Fibroblast of skin of right quadriceps (primary cell): ENCODE measurements around the gene ZNF101.

ENCODE experiments used
- DNase-seq: peaks from one replicate; pipeline ENCODE4 v3.0.0-alpha.2; 2013

Gene ZNF101

GRCh38 chr19:19721896-19722295 lies 53.3 kb downstream of the ZNF101 start:
- DNase-seq = no peak

DNA sequence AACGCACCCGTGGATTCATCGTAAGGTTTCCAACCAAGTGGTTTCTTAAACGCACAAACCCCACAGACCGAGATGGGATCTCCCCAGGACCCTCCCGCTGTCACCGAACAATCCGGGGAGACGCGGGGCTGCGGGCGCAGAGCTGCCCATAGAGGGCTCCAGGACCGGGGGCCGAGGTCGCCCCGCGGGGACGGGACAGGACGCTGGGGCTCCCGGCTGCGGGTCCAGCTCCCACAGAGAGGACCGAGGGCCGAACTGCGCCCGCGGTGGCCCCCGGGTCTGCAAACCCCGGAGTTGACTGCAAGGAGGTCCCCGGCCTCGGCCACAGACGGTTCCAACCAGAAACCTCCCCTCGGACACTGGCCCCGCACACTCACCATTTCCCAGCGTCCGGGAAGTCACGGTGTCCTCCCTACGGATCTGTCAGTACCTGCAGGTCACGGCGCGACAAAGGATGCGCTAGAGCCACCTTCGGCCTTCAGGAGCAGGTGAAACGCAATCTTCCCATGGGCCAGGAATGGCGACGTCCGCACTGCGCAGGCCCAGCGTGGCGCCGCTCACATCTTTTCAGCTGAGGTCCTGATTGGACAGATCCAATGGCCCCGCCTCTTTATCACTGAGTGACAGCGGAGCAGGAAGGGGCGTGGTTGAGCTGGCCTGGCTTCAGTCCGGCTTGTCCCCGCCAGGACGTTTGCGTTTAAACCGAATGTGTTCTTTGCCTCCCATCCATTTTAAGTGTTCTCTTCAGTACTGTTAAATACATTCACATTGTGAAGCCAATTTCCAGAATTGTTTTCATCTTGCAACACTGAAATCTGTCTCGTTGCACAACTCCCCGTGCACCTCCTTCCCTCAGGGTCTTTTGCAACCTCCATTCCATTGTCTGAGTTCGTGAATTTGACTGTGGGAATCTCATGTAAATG lies 64.2 kb downstream of the ZNF101 start, which contains the start of gene ZNF14:
TSS of gene ZNF14 (minus strand) at position 534 of the 923 bp plus-strand sequence. CDS start at position 380, 154 bp downstream.
- peak; percentile 90 for DNase-seq
